Esophagus muscularis mucosa (tissue), 4 donors: ENCODE measurements around the gene FGD2. TPM values are rescaled to one million over a fixed set of nuclear protein-coding genes. Genes with fewer than 3 reads are reported as not detected.

Experiments used
- DNase-seq: peaks from one replicate; pipeline ENCODE4 v3.0.0-alpha.2; 2017; ENCODE audit errors: extremely low spot score
- H3K27ac ChIP-seq, 4 donors: fragments of 200-600 bp; sonication (generic); replicated peaks in 1 of 4; 1 replicate in 3 of 4; 2 replicates in 1 of 4; pipeline ENCODE4 v1.5.1; 2016 to 2019; ENCODE audit warnings: mild to moderate bottlenecking in 1 of 4
- H3K27me3 ChIP-seq, 4 donors: fragments of 200-600 bp; sonication (generic); one replicate each; pipeline versions ENCODE4 v1.5.1 to v1.6.0; 2016 to 2019
- H3K36me3 ChIP-seq, 4 donors: fragments of 200-600 bp; sonication (generic); one replicate each; pipeline ENCODE4 v1.5.1; 2016 to 2019
- H3K4me1 ChIP-seq, 4 donors: fragments of 200-600 bp; sonication (generic); one replicate each; pipeline ENCODE4 v1.5.1; 2016 to 2019
- H3K4me3 ChIP-seq, 4 donors: fragments of 200-600 bp; sonication (generic); 1 replicate in 2 of 4; 2 replicates in 2 of 4; pipeline ENCODE4 v1.5.1; 2016 to 2019; ENCODE audit warnings: mild to moderate bottlenecking in 4 of 4, moderate library complexity in 1 of 4
- H3K9me3 ChIP-seq, 4 donors: fragments of 200-600 bp; sonication (generic); 1 replicate in 3 of 4; 2 replicates in 1 of 4; pipeline ENCODE4 v1.5.1; 2016 to 2019
- EP300 ChIP-seq: sonication (generic); formaldehyde crosslinking; IDR thresholded peaks from one replicate; pipeline ENCODE4 v1.6.1; 2017; ENCODE audit warnings: antibody characterized with exemption
- POLR2A ChIP-seq: fragments of 450-650 bp; IDR thresholded peaks from one replicate; pipeline ENCODE4 v1.6.1; 2017; ENCODE audit warnings: antibody characterized with exemption, moderate library complexity, mild to moderate bottlenecking, low read depth
- POLR2AphosphoS5 ChIP-seq, 2 donors: sonication (generic); formaldehyde crosslinking; IDR thresholded peaks; one replicate each; pipeline ENCODE4 v1.6.1; 2017; ENCODE audit warnings: antibody characterized with exemption in 2 of 2
- WGBS: methylation state at CpG from one replicate; pipeline ENCODE4 v1.1.5; 2018; 5-methylcytosine and 5-hydroxymethylcytosine counted together
- intact Hi-C: fragments of 100-400 bp; cut with DNase I; formaldehyde crosslinking; loops from one replicate; pipeline ENCODE4 v1.15.1; 2023
- total RNA-seq, 4 donors: library from RNA; depleted of rRNA; stranded (reverse); fragments of >200 nt; gene quantifications; one replicate each; pipeline versions ENCODE4 v1.1.0 to v1.2.1, GENCODE V29; 2016
- TF ChIP-seq, protein P1 (sequence below), 3 experiments: fragments of 200-600 bp in 2 of 3; fragments of 450-650 bp in 1 of 3; sonication (generic) in 2 of 3; IDR thresholded peaks; one replicate each; pipeline ENCODE4 v1.5.1; 2017 to 2019; ENCODE audit warnings: antibody characterized with exemption in 3 of 3, mild to moderate bottlenecking in 2 of 3, moderate library complexity in 1 of 3

The FGD2 gene
- total RNA-seq, 4 donors from 2014 or later = 13.9 to 23.1 (median 19.3) TPM

DNA sequence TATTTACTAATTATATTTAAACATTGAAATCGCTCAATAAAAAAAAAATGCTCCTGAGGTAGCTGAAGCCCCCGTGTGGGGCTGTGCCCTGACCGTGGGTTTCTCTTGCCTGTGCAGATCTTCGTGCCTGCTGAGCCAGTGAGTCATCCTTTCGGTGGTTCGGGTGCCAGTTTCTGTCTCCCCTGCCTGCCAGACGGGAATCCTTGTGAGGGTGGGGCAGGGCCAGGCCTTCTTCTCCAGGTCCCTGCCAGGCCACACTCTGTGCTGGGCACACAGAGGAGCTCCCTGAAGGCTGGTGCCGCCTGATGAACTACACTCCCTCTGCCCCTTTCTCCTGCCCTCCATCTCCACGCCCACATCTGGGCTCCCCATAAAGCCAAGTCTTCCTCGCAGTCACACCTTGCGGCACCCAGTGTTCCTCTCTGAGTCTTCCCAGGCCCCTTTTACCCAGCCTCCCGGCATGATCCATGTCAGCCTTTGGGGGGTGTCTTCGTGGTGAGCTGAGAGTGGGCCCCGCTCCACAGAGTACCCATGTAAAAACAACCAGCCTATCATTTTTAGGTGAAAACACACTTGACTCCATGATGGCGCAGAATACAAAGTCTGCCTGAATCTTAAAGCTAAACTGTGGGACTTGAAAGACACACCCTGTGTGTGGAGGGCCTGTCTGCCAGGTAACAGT lies 19.3 kb downstream of the FGD2 start:
- no peak for TF ChIP-seq POLR2AphosphoS5 (IDR thresholded peaks at IDR 0.05)
- TF ChIP-seq EP300 = no peak
- TF ChIP-seq, protein P1, sequence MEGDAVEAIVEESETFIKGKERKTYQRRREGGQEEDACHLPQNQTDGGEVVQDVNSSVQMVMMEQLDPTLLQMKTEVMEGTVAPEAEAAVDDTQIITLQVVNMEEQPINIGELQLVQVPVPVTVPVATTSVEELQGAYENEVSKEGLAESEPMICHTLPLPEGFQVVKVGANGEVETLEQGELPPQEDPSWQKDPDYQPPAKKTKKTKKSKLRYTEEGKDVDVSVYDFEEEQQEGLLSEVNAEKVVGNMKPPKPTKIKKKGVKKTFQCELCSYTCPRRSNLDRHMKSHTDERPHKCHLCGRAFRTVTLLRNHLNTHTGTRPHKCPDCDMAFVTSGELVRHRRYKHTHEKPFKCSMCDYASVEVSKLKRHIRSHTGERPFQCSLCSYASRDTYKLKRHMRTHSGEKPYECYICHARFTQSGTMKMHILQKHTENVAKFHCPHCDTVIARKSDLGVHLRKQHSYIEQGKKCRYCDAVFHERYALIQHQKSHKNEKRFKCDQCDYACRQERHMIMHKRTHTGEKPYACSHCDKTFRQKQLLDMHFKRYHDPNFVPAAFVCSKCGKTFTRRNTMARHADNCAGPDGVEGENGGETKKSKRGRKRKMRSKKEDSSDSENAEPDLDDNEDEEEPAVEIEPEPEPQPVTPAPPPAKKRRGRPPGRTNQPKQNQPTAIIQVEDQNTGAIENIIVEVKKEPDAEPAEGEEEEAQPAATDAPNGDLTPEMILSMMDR (IDR thresholded peaks at IDR 0.05) = no peak
- TF ChIP-seq POLR2A = no peak
- intact Hi-C loops = no loop called here
- peaks cover 0 to 8% (median 3%) of the 10 kb centered on the region in 4 donors for H3K4me1 ChIP-seq
- no peak overlapping the region for H3K27ac ChIP-seq
- 72% methylated on average over 15 of the region's 15 CpGs for WGBS
- no peak for DNase-seq
- no peaks in the 10 kb centered on the region for H3K27me3 ChIP-seq
- no peak overlapping the region for H3K4me3 ChIP-seq
- no peaks in the 10 kb centered on the region for H3K9me3 ChIP-seq
- no peaks in the 10 kb centered on the region for H3K36me3 ChIP-seq

DNA sequence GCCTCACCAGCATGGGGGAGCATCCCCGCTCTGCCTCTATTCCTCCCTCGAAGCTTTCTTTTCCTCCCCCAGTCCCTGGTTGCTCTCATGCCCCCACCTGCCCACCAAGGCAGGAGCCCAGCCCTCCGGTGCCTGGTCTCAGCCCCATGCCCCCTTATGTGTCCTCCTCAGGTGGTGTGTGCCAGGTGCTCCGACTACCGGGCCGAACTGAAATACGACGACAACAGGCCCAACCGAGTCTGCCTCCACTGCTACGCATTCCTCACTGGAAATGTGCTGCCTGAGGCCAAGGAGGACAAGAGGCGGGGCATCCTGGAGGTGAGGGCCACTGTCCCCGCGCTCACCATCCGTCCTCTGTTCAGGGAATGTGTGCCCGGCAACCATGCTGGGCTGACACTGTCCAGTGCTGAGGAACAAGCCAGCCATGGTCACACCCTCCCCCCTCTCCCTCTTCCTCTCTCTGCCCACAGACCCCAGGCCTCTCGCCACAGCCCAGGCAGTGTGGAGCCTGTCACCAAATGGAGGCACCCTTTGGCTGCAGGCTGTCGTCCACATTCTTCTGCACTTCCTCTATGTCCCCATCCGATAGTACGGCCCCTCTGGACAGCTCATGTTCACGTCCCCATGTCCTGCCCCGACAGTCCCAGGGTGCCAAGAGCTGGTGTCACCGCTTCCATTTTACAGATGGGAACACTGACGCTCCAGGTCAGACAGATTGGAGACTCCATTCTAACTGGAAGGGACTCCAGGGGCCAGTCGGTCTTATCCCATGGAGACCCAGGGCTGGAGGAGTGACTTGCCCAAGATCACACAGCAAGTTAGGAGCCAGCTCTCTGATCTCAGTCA lies 20.4 kb downstream of the FGD2 start:
- Histone ChIP-seq H3K27ac (no peak overlapping the region), H3K27me3 (no peaks in the 10 kb centered on the region), H3K4me3 (no peak overlapping the region), H3K9me3 (peaks cover 0 to 6% (median 1%) of the 10 kb centered on the region in 4 donors), H3K4me1 (peaks cover 0 to 8% (median 3%) of the 10 kb centered on the region in 4 donors), H3K36me3 (no peaks in the 10 kb centered on the region)
- no peak for DNase-seq
- 86% methylated on average over 23 of the region's 24 CpGs for WGBS
- intact Hi-C loops = no loop called here
- TF ChIP-seq POLR2AphosphoS5 (IDR thresholded peaks at IDR 0.05) (no peak), POLR2A (no peak), EP300 (no peak)
- TF ChIP-seq, protein P1 (IDR thresholded peaks at IDR 0.05) = no peak

DNA sequence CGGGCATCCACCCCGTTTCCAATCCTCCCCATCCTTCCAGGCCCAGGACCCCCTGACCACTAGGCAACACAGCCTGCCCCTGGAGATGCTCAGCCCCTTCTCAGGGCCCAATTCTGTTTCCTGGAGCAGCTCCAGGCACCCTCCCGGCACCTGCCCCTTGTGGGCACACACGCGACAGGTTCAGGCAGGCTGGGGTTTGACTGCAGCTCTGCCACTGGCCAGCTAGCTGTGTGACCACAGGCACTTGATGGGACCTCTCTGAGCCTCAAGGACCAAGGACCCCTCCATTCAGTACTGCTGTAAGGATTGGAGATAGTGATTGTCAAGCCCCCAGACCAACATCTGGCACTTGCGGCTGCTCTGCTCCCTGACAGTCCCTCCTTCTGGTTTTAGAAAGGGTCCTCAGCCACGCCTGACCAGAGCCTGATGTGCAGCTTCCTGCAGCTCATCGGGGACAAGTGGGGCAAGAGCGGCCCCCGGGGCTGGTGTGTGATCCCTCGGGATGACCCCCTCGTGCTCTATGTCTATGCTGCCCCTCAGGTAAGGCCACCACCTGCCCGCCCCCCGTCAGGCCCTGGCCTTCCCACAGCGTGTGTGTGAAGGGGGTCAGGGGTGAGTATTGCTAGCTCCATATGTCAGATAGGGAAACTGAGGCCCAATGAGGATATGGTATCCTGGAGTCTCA lies 21.7 kb downstream of the FGD2 start:
- WGBS = 81% methylated on average over 15 of the region's 15 CpGs
- DNase-seq = no peak

DNA sequence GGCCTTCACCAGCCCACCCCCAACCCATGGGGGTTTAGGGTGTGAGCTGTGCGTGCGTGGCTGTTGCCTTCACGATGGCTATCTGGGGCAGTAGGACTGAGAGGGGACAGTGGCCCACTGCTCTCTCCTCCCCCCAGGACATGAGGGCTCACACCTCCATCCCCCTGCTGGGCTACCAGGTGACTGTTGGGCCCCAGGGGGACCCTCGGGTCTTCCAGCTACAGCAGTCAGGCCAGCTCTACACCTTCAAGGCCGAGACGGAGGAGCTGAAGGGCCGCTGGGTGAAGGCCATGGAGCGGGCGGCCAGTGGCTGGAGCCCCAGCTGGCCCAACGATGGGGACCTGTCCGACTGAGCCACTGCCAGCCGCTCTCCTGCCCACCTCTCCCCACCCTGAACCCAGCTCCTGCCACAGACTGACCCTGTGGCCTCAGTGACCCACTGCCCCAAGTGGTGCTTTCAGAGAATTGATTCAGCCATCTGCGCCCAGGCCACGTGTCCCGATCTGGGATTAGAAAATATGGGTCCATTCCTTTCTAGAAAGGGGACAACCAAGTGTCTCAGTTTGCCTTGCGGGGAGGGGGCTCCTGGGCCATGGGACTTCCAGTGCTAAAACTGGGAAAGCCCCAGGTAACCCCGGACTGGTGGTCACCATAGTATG lies 22.5 kb downstream of the FGD2 start:
- Histone ChIP-seq H3K4me1 (peaks cover 0 to 8% (median 3%) of the 10 kb centered on the region in 4 donors), H3K36me3 (no peaks in the 10 kb centered on the region), H3K9me3 (peaks cover 0 to 6% (median 1%) of the 10 kb centered on the region in 4 donors), H3K4me3 (no peak overlapping the region), H3K27ac (no peak overlapping the region), H3K27me3 (no peaks in the 10 kb centered on the region)
- WGBS = 94% methylated on average over 11 of the region's 17 CpGs
- DNase-seq = no peak
- intact Hi-C loops = no loop called here
- TF ChIP-seq EP300 = no peak
- TF ChIP-seq, protein P1 (IDR thresholded peaks at IDR 0.05) = no peak
- TF ChIP-seq POLR2A = no peak
- TF ChIP-seq POLR2AphosphoS5 (IDR thresholded peaks at IDR 0.05) = no peak

More for the DNA sequence above, 21.7 kb downstream of the FGD2 start:
- TF ChIP-seq POLR2AphosphoS5 (IDR thresholded peaks at IDR 0.05) = no peak
- TF ChIP-seq, protein P1 (IDR thresholded peaks at IDR 0.05) = no peak
- Histone ChIP-seq H3K9me3 (peaks cover 0 to 6% (median 1%) of the 10 kb centered on the region in 4 donors), H3K36me3 (no peaks in the 10 kb centered on the region), H3K4me1 (peaks cover 0 to 8% (median 3%) of the 10 kb centered on the region in 4 donors), H3K27ac (no peak overlapping the region), H3K4me3 (no peak overlapping the region), H3K27me3 (no peaks in the 10 kb centered on the region)
- intact Hi-C loops = no loop called here
